Vagina (tissue), 2 donors: Measurements from ENCODE around the gene RASSF1. TPM values are rescaled to one million over a fixed set of nuclear protein-coding genes. Genes with fewer than 3 reads are reported as not detected.

Source experiments
- DNase-seq, 2 donors: peaks; one replicate each; pipeline ENCODE4 v3.0.0-alpha.2; 2017; ENCODE audit errors: extremely low spot score in 2 of 2
- H3K27ac ChIP-seq: fragments of 200-600 bp; sonication (generic); one replicate; pipeline ENCODE4 v1.5.1; 2019
- H3K27me3 ChIP-seq: fragments of 200-600 bp; sonication (generic); one replicate; pipeline ENCODE4 v1.5.1; 2019
- H3K36me3 ChIP-seq, 2 donors: fragments of 200-600 bp; sonication (generic); one replicate each; pipeline ENCODE4 v1.5.1; 2017 to 2019
- H3K4me1 ChIP-seq: fragments of 200-600 bp; sonication (generic); one replicate; pipeline ENCODE4 v1.5.1; 2019
- H3K4me3 ChIP-seq, 2 donors: fragments of 200-600 bp; sonication (generic); 1 replicate in 1 of 2; 2 replicates in 1 of 2; pipeline ENCODE4 v1.5.1; 2016 to 2019
- H3K9me3 ChIP-seq: fragments of 200-600 bp; sonication (generic); one replicate; pipeline ENCODE4 v1.5.1; 2019
- POLR2A ChIP-seq, 2 donors: fragments of 450-650 bp; IDR thresholded peaks; one replicate each; pipeline ENCODE4 v1.6.1; 2017; ENCODE audit warnings: antibody characterized with exemption in 2 of 2, mild to moderate bottlenecking in 2 of 2, moderate library complexity in 2 of 2
- POLR2AphosphoS5 ChIP-seq, 2 donors: sonication (generic); formaldehyde crosslinking; IDR thresholded peaks; one replicate each; pipeline ENCODE4 v1.9.0; 2017; ENCODE audit warnings: antibody characterized with exemption in 2 of 2, mild to moderate bottlenecking in 2 of 2, low read depth in 1 of 2; ENCODE audit not compliant: insufficient read depth in 1 of 2
- intact Hi-C: fragments of 100-400 bp; cut with DNase I; formaldehyde crosslinking; loops from one replicate; pipeline ENCODE4 v1.15.1; 2023
- total RNA-seq: library from RNA; depleted of rRNA; stranded (reverse); fragments of >200 nt; gene quantifications from one replicate; pipeline ENCODE4 v1.2.3, GENCODE V29; 2016
- TF ChIP-seq, protein P1 (sequence below), 3 experiments: fragments of 450-650 bp in 2 of 3; fragments of 200-600 bp in 1 of 3; sonication (generic) in 1 of 3; IDR thresholded peaks; one replicate each; pipeline ENCODE4 v1.5.1; 2017 to 2019; ENCODE audit warnings: antibody characterized with exemption in 3 of 3, mild to moderate bottlenecking in 2 of 3, moderate library complexity in 2 of 3

Gene RASSF1
- total RNA-seq, 1 donor from 2014 or later: 69.0 TPM

DNA sequence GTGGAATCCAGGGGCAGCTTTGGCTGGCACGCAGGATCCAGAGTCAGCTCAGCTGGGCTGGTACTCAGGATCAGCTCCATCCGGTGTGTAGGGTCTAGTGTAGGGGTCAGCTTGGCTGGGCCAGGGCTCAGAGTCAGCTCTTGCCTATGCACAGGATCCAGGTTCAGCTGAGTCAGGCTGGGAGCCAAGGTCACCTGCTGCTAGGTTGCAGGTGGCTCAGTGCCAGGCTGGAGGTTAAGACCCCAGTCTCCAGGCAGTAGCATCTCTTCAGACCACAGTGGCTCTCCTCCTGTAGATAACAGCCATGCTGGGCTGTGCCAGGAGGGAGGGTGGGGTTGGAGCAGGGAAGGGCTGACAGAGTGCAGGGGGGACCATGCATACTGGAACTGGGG is 43.3 kb downstream of the RASSF1 start:
- intact Hi-C loops: no loop called here
- Histone ChIP-seq H3K4me1 (peaks cover 49% of the 10 kb centered on the region), H3K9me3 (no peaks in the 10 kb centered on the region), H3K36me3 (peaks cover 0 to 5% of the 10 kb centered on the region in 2 donors), H3K27me3 (no peaks in the 10 kb centered on the region), H3K4me3 (no peak overlapping the region), H3K27ac (peak overlapping the region; percentile 83)
- DNase-seq: no peak
- no peak for TF ChIP-seq POLR2AphosphoS5 (IDR thresholded peaks at IDR 0.05; ENCODE audit: insufficient read depth in 1 of 2, low read depth in 1 of 2)
- TF ChIP-seq, protein P1, sequence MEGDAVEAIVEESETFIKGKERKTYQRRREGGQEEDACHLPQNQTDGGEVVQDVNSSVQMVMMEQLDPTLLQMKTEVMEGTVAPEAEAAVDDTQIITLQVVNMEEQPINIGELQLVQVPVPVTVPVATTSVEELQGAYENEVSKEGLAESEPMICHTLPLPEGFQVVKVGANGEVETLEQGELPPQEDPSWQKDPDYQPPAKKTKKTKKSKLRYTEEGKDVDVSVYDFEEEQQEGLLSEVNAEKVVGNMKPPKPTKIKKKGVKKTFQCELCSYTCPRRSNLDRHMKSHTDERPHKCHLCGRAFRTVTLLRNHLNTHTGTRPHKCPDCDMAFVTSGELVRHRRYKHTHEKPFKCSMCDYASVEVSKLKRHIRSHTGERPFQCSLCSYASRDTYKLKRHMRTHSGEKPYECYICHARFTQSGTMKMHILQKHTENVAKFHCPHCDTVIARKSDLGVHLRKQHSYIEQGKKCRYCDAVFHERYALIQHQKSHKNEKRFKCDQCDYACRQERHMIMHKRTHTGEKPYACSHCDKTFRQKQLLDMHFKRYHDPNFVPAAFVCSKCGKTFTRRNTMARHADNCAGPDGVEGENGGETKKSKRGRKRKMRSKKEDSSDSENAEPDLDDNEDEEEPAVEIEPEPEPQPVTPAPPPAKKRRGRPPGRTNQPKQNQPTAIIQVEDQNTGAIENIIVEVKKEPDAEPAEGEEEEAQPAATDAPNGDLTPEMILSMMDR (IDR thresholded peaks at IDR 0.05): no peak
- no peak for TF ChIP-seq POLR2A (IDR thresholded peaks at IDR 0.05)

DNA sequence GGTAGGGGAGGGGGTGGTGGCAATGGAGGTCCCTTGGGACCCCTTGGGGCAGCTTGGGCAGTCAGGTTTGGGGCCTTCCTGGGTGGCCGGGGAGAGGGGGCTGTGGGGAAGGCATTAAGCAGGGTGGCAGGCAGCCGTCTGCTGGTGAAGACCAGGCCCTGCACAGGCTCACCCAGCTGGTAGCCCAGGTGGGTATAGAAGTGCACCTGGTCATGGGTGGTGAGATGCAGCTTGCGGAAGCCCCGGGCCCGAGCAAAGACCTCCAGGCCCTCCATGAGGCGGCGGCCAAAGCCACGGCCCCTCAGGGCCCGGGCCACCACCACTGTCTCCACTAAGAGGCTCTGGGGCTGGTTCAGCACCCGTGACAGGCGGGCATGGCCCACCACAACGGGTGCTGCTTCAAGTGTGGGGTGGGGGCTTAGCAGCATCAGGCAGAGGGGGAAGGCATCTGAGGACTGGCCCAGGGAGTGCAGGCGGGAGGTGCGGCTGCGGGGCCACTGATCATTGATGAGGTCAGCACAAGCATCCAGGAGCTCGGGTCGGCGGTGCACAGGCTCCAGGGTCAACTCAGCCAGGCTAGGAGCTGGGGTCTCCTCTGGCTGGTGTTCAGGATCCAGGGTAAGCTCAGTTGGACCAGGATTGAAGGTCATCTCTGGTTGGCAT is 43.8 kb downstream of the RASSF1 start:
- H3K27ac ChIP-seq: no peak overlapping the region
- intact Hi-C loops: no loop called here
- no peak overlapping the region for H3K4me3 ChIP-seq
- H3K9me3 ChIP-seq: no peaks in the 10 kb centered on the region
- H3K4me1 ChIP-seq: peaks cover 45% of the 10 kb centered on the region
- no peaks in the 10 kb centered on the region for H3K27me3 ChIP-seq
- TF ChIP-seq POLR2AphosphoS5 (IDR thresholded peaks at IDR 0.05; ENCODE audit: insufficient read depth in 1 of 2, low read depth in 1 of 2) (no peak), POLR2A (IDR thresholded peaks at IDR 0.05) (no peak)
- peaks cover 0 to 5% of the 10 kb centered on the region in 2 donors for H3K36me3 ChIP-seq
- DNase-seq: no peak

DNA sequence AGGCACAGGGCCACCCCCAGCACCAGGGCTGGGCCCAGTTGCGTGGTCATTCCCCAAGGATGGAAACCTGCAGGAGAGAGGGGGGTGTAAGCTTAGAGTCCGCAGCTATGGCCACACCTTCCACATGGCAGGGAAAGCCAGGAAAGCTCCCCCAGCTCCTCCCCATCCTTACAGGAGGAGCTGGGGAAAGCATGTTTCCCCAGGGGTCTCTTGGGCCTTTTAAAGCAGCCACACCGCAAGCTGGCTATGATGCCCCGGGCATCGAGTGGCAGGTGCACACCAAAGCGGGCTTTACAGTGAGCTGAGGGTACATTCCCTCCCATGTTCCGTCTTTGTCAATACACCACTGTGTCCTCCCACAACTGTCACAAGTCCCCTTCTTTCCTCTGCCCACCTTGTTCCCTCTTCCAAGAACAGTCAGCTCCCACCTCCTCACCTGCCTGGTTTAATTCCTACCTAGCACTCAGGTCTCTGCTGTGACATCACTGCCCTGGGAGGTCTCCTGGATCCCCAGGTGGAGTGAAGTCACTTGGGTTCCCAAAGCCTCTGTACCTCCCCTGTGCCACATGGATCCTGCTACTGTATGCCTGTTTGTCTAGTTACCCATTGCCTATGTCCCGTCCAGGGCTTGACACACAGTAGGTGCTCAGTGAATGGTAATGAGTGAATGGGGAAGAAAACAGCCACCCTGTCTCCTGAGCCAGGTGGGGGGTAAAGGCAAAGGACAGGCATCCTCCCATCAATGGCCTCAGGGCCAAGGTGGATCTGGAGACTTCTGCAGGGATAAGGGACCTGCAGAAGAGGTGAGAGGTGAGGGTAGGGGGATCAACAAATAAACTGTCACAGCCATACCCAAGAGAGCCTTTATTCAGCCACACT is 44.8 kb downstream of the RASSF1 start:
- peaks cover 0 to 5% of the 10 kb centered on the region in 2 donors for H3K36me3 ChIP-seq
- no peaks in the 10 kb centered on the region for H3K9me3 ChIP-seq
- peaks cover 50% of the 10 kb centered on the region for H3K4me1 ChIP-seq
- H3K27me3 ChIP-seq: no peaks in the 10 kb centered on the region
- intact Hi-C loops: no loop called here
- no peak overlapping the region for H3K4me3 ChIP-seq
- no peak overlapping the region for H3K27ac ChIP-seq
- TF ChIP-seq, protein P1 (IDR thresholded peaks at IDR 0.05): no peak
- TF ChIP-seq POLR2A (IDR thresholded peaks at IDR 0.05) (no peak), POLR2AphosphoS5 (IDR thresholded peaks at IDR 0.05; ENCODE audit: insufficient read depth in 1 of 2, low read depth in 1 of 2) (no peak)
- no peak for DNase-seq

DNA sequence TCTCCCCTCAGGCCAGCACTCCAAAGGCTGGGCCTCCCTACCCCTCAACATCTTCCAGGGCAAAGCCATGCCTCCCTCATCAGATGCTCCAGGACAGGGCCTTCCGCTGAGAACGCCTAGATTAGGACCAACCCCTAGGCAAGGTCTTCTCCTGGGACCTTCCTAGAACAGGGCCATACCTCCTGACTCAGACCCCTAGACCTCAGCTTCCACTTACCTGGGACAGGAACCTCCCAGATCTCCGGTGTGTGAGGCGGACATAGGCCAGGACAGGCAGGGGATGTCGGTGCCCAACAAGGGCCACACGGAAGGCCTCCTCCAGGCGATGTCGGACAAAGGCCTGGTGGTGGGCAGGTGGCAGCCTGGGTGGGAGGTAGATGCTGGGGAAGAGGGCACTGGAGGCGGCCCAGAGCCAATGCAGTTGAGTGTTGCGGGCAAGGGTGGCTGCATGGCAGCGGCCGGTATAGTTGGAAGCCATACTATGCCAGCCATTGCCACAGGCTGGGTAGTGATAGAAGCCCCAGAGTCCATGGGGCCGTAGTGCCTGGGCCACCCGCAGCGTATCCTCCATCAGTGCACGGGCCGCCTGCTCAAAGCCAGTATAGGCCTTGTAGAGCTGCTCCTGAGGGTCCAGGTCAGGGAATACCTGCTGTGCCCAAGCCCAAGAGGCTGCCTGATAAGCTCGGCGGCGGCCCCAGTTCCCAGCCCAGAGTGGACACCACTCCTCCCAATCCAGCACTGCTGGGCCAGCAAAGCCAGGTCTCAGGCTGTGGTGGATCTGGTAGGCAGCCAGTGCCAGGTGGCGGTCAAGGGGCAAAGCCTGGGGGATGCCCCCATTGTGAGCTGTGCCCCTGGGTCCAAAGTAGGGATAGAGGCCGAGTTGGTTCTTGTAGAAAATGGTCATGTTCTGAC is 45.9 kb downstream of the RASSF1 start:
- peaks cover 0 to 11% of the 10 kb centered on the region in 2 donors for H3K36me3 ChIP-seq
- TF ChIP-seq POLR2A (IDR thresholded peaks at IDR 0.05): no peak
- TF ChIP-seq, protein P1 (IDR thresholded peaks at IDR 0.05): no peak
- TF ChIP-seq POLR2AphosphoS5 (IDR thresholded peaks at IDR 0.05; ENCODE audit: insufficient read depth in 1 of 2, low read depth in 1 of 2): no peak
- H3K9me3 ChIP-seq: no peaks in the 10 kb centered on the region
- H3K27ac ChIP-seq: no peak overlapping the region
- no peak overlapping the region for H3K4me3 ChIP-seq
- intact Hi-C loops: no loop called here
- H3K27me3 ChIP-seq: no peaks in the 10 kb centered on the region
- peaks cover 45% of the 10 kb centered on the region for H3K4me1 ChIP-seq
- DNase-seq: no peak

DNA sequence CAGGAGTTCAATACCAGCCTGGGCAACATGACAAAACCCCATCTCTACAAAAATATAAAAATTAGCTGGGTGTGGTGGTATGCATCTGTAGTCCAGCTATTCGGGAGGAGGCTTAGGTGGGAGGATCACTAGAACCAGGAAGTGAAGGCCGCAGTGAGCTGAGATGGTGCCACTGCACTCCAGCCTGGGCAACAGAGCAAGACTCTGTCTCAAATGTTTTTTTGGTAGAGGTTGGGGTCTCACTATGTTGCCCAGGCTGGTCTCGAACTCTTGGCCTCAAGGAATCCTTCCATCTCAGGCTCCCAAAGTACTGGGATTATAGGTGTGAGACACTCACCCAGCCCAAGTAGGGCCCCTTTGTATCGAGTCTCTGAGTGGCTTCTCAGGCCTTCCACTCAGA is 46.5 kb downstream of the RASSF1 start:
- TF ChIP-seq POLR2AphosphoS5 (IDR thresholded peaks at IDR 0.05; ENCODE audit: insufficient read depth in 1 of 2, low read depth in 1 of 2) (no peak), POLR2A (IDR thresholded peaks at IDR 0.05) (no peak)
- TF ChIP-seq, protein P1 (IDR thresholded peaks at IDR 0.05): no peak
- Histone ChIP-seq H3K4me3 (no peak overlapping the region), H3K27ac (no peak overlapping the region), H3K27me3 (no peaks in the 10 kb centered on the region), H3K9me3 (no peaks in the 10 kb centered on the region), H3K4me1 (peaks cover 44% of the 10 kb centered on the region), H3K36me3 (peaks cover 0 to 18% of the 10 kb centered on the region in 2 donors)
- DNase-seq: no peak
- intact Hi-C loops: no loop called here
